C4-2B (cell line): ENCODE measurements around the gene CDC27.

Source experiments
- CTCF ChIP-seq: fragments of 450-650 bp; conservative IDR thresholded peaks from 2 replicates; pipeline ENCODE4 v1.5.1; 2017; ENCODE audit warnings: mild to moderate bottlenecking
- ZFX ChIP-seq: fragments of 450-650 bp; IDR thresholded peaks from 2 replicates; pipeline ENCODE4 v1.6.1; 2017

GRCh38 chr17:47119746-47120520 is 69.2 kb downstream of the CDC27 start:
- no peak for TF ChIP-seq CTCF
- TF ChIP-seq ZFX = no peak
